ENCODE data around the gene DHX40.

The DHX40 gene

DNA sequence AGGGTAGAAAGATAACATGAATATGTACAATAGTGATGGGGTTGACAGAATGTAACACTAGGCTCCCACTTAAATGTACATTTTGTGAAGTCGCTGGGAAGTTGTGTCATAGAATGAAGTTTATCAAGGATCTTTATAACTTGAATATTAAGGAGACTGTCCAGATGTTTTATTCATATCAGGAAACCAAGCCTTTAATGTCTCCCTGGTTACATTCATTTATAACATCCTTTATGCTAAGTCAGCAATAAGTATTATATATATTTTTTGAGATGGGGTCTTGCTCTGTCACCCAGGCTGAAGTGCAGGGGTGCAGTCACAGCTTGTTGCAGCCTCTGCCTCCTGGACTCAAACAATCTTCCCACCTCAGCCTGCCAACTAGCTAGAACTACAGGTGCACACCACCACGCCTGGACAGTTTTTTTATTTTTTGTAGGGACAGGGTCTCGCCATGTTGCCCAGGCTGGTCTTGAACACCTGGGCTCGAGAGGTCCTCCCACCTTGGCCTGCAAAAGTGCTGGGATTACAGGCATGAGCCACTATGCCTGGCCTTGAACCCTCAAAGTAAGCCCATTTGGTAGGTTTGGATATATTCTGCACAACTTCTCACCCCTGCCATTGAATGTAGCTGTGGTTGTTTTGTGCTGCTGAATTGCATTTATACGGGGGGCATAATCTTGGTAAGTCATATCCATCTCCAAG is 68.4 kb downstream of the DHX40 start:
- Histone ChIP-seq H3K27ac (ENCODE audit: low read length) (no peak overlapping the region), H3K9ac (ENCODE audit: low read length) (no peak overlapping the region), H3K4me3 (ENCODE audit: low read length) (no peak overlapping the region), H3K36me3 (ENCODE audit: control insufficient read depth, low read depth, low read length) (no peaks in the 10 kb centered on the region), H3K9me3 (ENCODE audit: control insufficient read depth, low read depth, low read length) (no peaks in the 10 kb centered on the region), H3K4me1 (ENCODE audit: control insufficient read depth, low read depth, low read length) (peaks cover 9% of the 10 kb centered on the region), H3K27me3 (ENCODE audit: control insufficient read depth, insufficient read depth, low read length) (no peaks in the 10 kb centered on the region)

DNA sequence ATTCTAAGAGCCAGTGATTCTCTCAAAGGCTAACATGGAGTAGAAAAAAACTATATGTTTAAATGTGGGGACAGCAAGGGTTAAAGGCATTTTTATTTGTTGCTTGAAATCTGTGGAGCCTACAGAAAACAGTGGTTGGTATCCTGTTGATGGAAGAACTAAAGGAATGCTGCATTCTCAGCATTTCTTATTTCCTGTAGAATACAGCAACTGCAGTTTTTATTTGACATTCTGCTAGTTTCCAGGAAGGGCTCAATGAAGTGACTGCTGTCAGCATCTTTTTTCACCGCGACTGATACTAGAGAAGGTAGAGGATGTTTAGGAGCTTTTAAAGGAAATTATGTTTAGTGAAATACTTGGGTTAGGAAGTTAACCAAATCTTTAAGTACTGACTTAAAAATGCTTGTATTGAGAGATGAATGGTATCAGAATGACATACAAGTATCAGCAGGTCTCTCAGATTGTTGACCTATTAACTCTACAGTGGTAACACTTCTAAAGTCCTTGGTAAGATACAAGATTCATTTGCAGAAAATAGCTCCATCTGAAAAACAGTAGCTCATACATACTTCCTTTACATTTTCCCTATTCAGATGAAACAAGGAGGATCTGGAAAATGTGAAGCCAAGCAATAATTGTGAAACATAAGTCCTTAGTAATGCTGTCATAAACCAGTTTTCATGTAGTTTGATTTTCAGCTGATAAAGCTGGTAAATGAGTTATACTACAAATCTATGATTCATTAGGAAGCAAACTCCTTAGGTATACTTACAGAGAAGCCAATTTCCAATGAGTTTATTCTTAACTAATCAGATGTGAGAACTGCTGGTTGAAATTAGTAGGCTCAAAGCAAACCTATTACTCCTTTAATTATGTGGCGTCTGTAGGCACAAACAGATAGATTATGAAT is 69.5 kb downstream of the DHX40 start:
- no peaks in the 10 kb centered on the region for H3K9me3 ChIP-seq (ENCODE audit: control insufficient read depth, low read depth, low read length)
- H3K36me3 ChIP-seq (ENCODE audit: control insufficient read depth, low read depth, low read length): no peaks in the 10 kb centered on the region
- no peak overlapping the region for H3K9ac ChIP-seq (ENCODE audit: low read length)
- no peak overlapping the region for H3K4me3 ChIP-seq (ENCODE audit: low read length)
- H3K27me3 ChIP-seq (ENCODE audit: control insufficient read depth, insufficient read depth, low read length): no peaks in the 10 kb centered on the region
- peaks cover 9% of the 10 kb centered on the region for H3K4me1 ChIP-seq (ENCODE audit: control insufficient read depth, low read depth, low read length)
- H3K27ac ChIP-seq (ENCODE audit: low read length): no peak overlapping the region

- Histone ChIP-seq H3K36me3 (ENCODE audit: control insufficient read depth, low read depth, low read length) (no peaks in the 10 kb centered on the region), H3K4me3 (ENCODE audit: low read length) (no peak overlapping the region), H3K9ac (ENCODE audit: low read length) (no peak overlapping the region), H3K9me3 (ENCODE audit: control insufficient read depth, low read depth, low read length) (no peaks in the 10 kb centered on the region), H3K27ac (ENCODE audit: low read length) (no peak overlapping the region), H3K4me1 (ENCODE audit: control insufficient read depth, low read depth, low read length) (peaks cover 9% of the 10 kb centered on the region), H3K27me3 (ENCODE audit: control insufficient read depth, insufficient read depth, low read length) (no peaks in the 10 kb centered on the region)
These were observed 72.4 kb downstream of the DHX40 start for GRCh38 chr17:59637611-59638310.

DNA sequence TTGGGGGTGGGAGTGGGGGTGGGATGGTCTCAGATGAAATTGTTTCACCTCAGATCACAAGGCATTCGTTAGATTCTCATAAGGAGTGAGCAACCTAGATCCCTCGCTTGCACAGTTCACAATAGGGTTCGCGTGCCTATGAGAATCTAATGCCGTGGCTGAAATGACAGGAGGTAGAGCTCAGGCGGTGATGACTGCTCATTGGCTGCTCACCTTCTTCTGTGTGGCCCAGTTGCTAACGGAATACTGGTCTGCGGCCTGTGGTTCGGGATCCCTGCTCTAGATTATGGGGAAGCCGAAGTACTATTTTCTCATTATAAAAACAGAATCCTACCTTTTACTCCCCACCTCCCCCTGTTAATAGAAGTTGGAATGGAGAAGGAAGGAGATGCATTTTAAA is 73.1 kb downstream of the DHX40 start:
- Histone ChIP-seq H3K4me3 (ENCODE audit: low read length) (no peak overlapping the region), H3K36me3 (ENCODE audit: control insufficient read depth, low read depth, low read length) (no peaks in the 10 kb centered on the region), H3K4me1 (ENCODE audit: control insufficient read depth, low read depth, low read length) (peaks cover 9% of the 10 kb centered on the region), H3K27ac (ENCODE audit: low read length) (no peak overlapping the region), H3K9ac (ENCODE audit: low read length) (no peak overlapping the region), H3K27me3 (ENCODE audit: control insufficient read depth, insufficient read depth, low read length) (no peaks in the 10 kb centered on the region), H3K9me3 (ENCODE audit: control insufficient read depth, low read depth, low read length) (no peaks in the 10 kb centered on the region)

GRCh38 chr17:59641799-59642484 is 76.5 kb downstream of the DHX40 start:
- Histone ChIP-seq H3K9ac (ENCODE audit: low read length) (no peak overlapping the region), H3K36me3 (ENCODE audit: control insufficient read depth, low read depth, low read length) (peaks cover 29% of the 10 kb centered on the region), H3K4me3 (ENCODE audit: low read length) (no peak overlapping the region), H3K9me3 (ENCODE audit: control insufficient read depth, low read depth, low read length) (no peaks in the 10 kb centered on the region), H3K27me3 (ENCODE audit: control insufficient read depth, insufficient read depth, low read length) (no peaks in the 10 kb centered on the region), H3K27ac (ENCODE audit: low read length) (no peak overlapping the region), H3K4me1 (ENCODE audit: control insufficient read depth, low read depth, low read length) (no peaks in the 10 kb centered on the region)

GRCh38 chr17:59642565-59642964 is 77.2 kb downstream of the DHX40 start:
- Histone ChIP-seq H3K27ac (ENCODE audit: low read length) (no peak overlapping the region), H3K36me3 (ENCODE audit: control insufficient read depth, low read depth, low read length) (peaks cover 35% of the 10 kb centered on the region)

DNA sequence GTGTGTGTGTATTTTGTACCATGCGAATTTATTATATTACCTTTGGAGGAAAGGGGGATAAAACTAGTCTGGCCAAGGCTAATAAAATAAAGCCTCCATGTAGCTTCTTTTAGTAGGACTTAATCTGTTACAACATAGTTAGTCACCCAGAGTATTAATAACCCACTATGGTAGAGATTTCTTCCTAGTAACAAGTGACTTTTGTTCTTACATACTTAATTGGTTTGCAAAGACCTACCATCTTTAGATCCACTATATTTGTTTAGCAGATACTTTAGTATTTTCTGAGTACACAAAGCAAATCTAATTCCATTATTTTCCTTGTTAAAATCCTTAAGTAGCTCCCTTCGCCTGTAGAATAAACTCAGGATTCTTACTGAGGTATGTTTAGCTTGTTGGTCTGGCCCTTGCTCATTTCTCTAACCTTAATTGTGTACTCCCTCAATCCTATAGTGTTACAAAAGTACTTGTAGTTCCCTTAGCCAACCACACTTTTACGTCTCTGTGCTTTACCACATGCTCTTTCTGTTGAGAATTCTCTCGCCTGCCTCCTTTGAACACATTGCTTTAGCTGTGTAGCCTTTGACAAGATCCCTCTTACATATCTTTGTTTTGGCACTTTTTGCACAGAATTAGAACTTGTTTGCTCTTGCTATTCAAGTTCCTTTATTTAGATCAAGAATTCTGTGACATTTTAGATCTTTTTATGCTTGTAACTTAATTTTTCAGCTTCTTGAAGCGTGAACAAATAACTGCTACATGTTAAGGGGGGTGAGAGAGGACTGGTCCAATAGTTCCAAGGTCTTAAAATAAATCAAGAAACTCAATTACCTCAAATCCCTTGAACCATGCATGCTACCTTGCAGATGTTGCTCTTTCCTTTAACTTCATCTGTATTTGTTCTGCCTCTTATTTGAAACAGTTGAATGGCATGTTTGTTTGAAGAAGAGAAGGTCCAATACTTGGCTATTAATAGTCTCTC is 78.0 kb downstream of the DHX40 start:
- H3K27ac ChIP-seq (ENCODE audit: low read length): no peak overlapping the region
- H3K27me3 ChIP-seq (ENCODE audit: control insufficient read depth, insufficient read depth, low read length): no peaks in the 10 kb centered on the region
- H3K36me3 ChIP-seq (ENCODE audit: control insufficient read depth, low read depth, low read length): peaks cover 44% of the 10 kb centered on the region
- no peak overlapping the region for H3K9ac ChIP-seq (ENCODE audit: low read length)
- H3K4me1 ChIP-seq (ENCODE audit: control insufficient read depth, low read depth, low read length): no peaks in the 10 kb centered on the region
- no peak overlapping the region for H3K4me3 ChIP-seq (ENCODE audit: low read length)
- H3K9me3 ChIP-seq (ENCODE audit: control insufficient read depth, low read depth, low read length): no peaks in the 10 kb centered on the region

More at GRCh38 chr17:59642565-59642964, 77.2 kb downstream of the DHX40 start:
- no peaks in the 10 kb centered on the region for H3K27me3 ChIP-seq (ENCODE audit: control insufficient read depth, insufficient read depth, low read length)
- no peak overlapping the region for H3K9ac ChIP-seq (ENCODE audit: low read length)
- H3K4me3 ChIP-seq (ENCODE audit: low read length): no peak overlapping the region
- H3K9me3 ChIP-seq (ENCODE audit: control insufficient read depth, low read depth, low read length): no peaks in the 10 kb centered on the region
- H3K4me1 ChIP-seq (ENCODE audit: control insufficient read depth, low read depth, low read length): no peaks in the 10 kb centered on the region

GRCh38 chr17:59647288-59647687 is 81.9 kb downstream of the DHX40 start:
- H3K4me1 ChIP-seq (ENCODE audit: control insufficient read depth, low read depth, low read length): no peaks in the 10 kb centered on the region
- H3K36me3 ChIP-seq (ENCODE audit: control insufficient read depth, low read depth, low read length): peaks cover 80% of the 10 kb centered on the region

DNA sequence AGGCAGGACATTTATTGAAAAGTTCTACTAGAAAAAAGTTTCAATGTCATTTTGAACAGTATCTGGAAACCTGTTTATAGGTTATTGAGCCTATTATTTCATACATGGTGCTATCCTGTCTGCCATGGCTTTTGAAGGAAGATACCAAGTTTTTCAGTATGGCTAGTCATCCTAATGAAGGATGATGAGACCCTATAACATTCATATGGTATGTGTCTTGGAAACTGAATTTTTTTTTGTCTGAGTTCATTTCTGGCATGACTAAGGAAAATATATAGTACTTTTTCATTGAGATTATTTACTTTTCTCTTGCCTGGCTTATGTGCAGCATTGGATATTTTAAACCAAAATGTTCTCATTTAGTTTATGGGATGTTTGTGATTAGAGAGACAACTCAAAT is 84.5 kb downstream of the DHX40 start:
- H3K27ac ChIP-seq (ENCODE audit: low read length): no peak overlapping the region
- no peaks in the 10 kb centered on the region for H3K27me3 ChIP-seq (ENCODE audit: control insufficient read depth, insufficient read depth, low read length)
- H3K4me1 ChIP-seq (ENCODE audit: control insufficient read depth, low read depth, low read length): no peaks in the 10 kb centered on the region
- peaks cover 90% of the 10 kb centered on the region for H3K36me3 ChIP-seq (ENCODE audit: control insufficient read depth, low read depth, low read length)
- H3K4me3 ChIP-seq (ENCODE audit: low read length): no peak overlapping the region
- H3K9ac ChIP-seq (ENCODE audit: low read length): no peak overlapping the region
- H3K9me3 ChIP-seq (ENCODE audit: control insufficient read depth, low read depth, low read length): no peaks in the 10 kb centered on the region

More at GRCh38 chr17:59647288-59647687, 81.9 kb downstream of the DHX40 start:
- Histone ChIP-seq H3K27ac (ENCODE audit: low read length) (no peak overlapping the region), H3K9me3 (ENCODE audit: control insufficient read depth, low read depth, low read length) (no peaks in the 10 kb centered on the region), H3K27me3 (ENCODE audit: control insufficient read depth, insufficient read depth, low read length) (no peaks in the 10 kb centered on the region), H3K4me3 (ENCODE audit: low read length) (no peak overlapping the region), H3K9ac (ENCODE audit: low read length) (no peak overlapping the region)

GRCh38 chr17:59650642-59651041 is 85.2 kb downstream of the DHX40 start:
- no peak overlapping the region for H3K9ac ChIP-seq (ENCODE audit: low read length)
- no peaks in the 10 kb centered on the region for H3K9me3 ChIP-seq (ENCODE audit: control insufficient read depth, low read depth, low read length)
- peaks cover 92% of the 10 kb centered on the region for H3K36me3 ChIP-seq (ENCODE audit: control insufficient read depth, low read depth, low read length)
- H3K27me3 ChIP-seq (ENCODE audit: control insufficient read depth, insufficient read depth, low read length): no peaks in the 10 kb centered on the region
- H3K27ac ChIP-seq (ENCODE audit: low read length): no peak overlapping the region
- H3K4me3 ChIP-seq (ENCODE audit: low read length): no peak overlapping the region
- no peaks in the 10 kb centered on the region for H3K4me1 ChIP-seq (ENCODE audit: control insufficient read depth, low read depth, low read length)

All from iPS-18a (cell line).